ENCODE results near the gene RETNLB. TPM values are rescaled to one million over a fixed set of nuclear protein-coding genes. Genes with fewer than 3 reads are reported as not detected.
A peak's percentile ranks its signal among the peaks of the same experiment; 100 is the strongest.

The RETNLB gene
- not detected for total RNA-seq

GRCh38 chr3:108757404-108757982 is at the start of gene RETNLB:
RETNLB (minus strand) TSS chr3:108757410; CDS start chr3:108757185, 225 bp downstream.
- ATAC-seq (no peak), DNase-seq (no peak)
- Mint-ChIP-seq H3K9me3 (no peaks in the 10 kb centered on the region), H3K4me3 (no peak within 1 kb of the TSS), H3K4me1 (ENCODE audit: low read depth) (peaks cover 3% of the 10 kb centered on the region), H3K27me3 (ENCODE audit: low read depth) (no peaks in the 10 kb centered on the region), H3K36me3 (ENCODE audit: insufficient read depth) (no peaks in the 10 kb centered on the region)

- peak; percentile 73 to 77 for ATAC-seq
- Mint-ChIP-seq H3K9me3 (peaks cover 14% of the 10 kb centered on the region), H3K27me3 (ENCODE audit: low read depth) (no peaks in the 10 kb centered on the region), H3K4me3 (peak overlapping the region; percentile 3), H3K4me1 (ENCODE audit: low read depth) (peaks cover 23% of the 10 kb centered on the region), H3K36me3 (ENCODE audit: insufficient read depth) (no peaks in the 10 kb centered on the region)
- DNase-seq: no peak
Observed at GRCh38 chr3:108806316-108806715, 49.1 kb upstream of the RETNLB start.

- Mint-ChIP-seq H3K4me3 (no peak overlapping the region), H3K27me3 (ENCODE audit: low read depth) (no peaks in the 10 kb centered on the region), H3K4me1 (ENCODE audit: low read depth) (peaks cover 23% of the 10 kb centered on the region), H3K9me3 (peaks cover 14% of the 10 kb centered on the region), H3K36me3 (ENCODE audit: insufficient read depth) (no peaks in the 10 kb centered on the region)
- DNase-seq: no peak
- ATAC-seq: no peak
Observed at GRCh38 chr3:108804966-108805365, 47.8 kb upstream of the RETNLB start.

- ATAC-seq: no peak
- Mint-ChIP-seq H3K4me3 (no peak overlapping the region), H3K27me3 (ENCODE audit: low read depth) (no peaks in the 10 kb centered on the region), H3K36me3 (ENCODE audit: insufficient read depth) (no peaks in the 10 kb centered on the region), H3K9me3 (peaks cover 14% of the 10 kb centered on the region), H3K4me1 (ENCODE audit: low read depth) (peaks cover 23% of the 10 kb centered on the region)
- no peak for DNase-seq
Observed at GRCh38 chr3:108804437-108804836, 47.2 kb upstream of the RETNLB start.

- no peak for DNase-seq
- no peaks in the 10 kb centered on the region for H3K9me3 Mint-ChIP-seq
- no peaks in the 10 kb centered on the region for H3K36me3 Mint-ChIP-seq (ENCODE audit: insufficient read depth)
- no peaks in the 10 kb centered on the region for H3K27me3 Mint-ChIP-seq (ENCODE audit: low read depth)
- no peak for ATAC-seq
- H3K4me3 Mint-ChIP-seq: no peak overlapping the region
- H3K4me1 Mint-ChIP-seq (ENCODE audit: low read depth): no peaks in the 10 kb centered on the region
Observed at GRCh38 chr3:108791473-108791872, 34.3 kb upstream of the RETNLB start.

GRCh38 chr3:108780235-108780634 is 23.0 kb upstream of the RETNLB start:
- no peaks in the 10 kb centered on the region for H3K27me3 Mint-ChIP-seq (ENCODE audit: low read depth)
- DNase-seq (peak; percentile 18), ATAC-seq (peak; percentile 30 to 56)
- H3K36me3 Mint-ChIP-seq (ENCODE audit: insufficient read depth): no peaks in the 10 kb centered on the region
- H3K4me3 Mint-ChIP-seq: no peak overlapping the region
- peaks cover 35% of the 10 kb centered on the region for H3K4me1 Mint-ChIP-seq (ENCODE audit: low read depth)
- no peaks in the 10 kb centered on the region for H3K9me3 Mint-ChIP-seq

- peaks cover 35% of the 10 kb centered on the region for H3K4me1 Mint-ChIP-seq (ENCODE audit: low read depth)
- H3K36me3 Mint-ChIP-seq (ENCODE audit: insufficient read depth): no peaks in the 10 kb centered on the region
- no peaks in the 10 kb centered on the region for H3K27me3 Mint-ChIP-seq (ENCODE audit: low read depth)
- ATAC-seq (no peak), DNase-seq (no peak)
- H3K9me3 Mint-ChIP-seq: no peaks in the 10 kb centered on the region
- H3K4me3 Mint-ChIP-seq: no peak overlapping the region
Observed at GRCh38 chr3:108779496-108779895, 22.3 kb upstream of the RETNLB start.

- Mint-ChIP-seq H3K4me1 (ENCODE audit: low read depth) (peaks cover 32% of the 10 kb centered on the region), H3K4me3 (no peak overlapping the region)
- DNase-seq: no peak
Observed at GRCh38 chr3:108775649-108776048, 18.4 kb upstream of the RETNLB start.

GRCh38 chr3:108767253-108767652 is 10.0 kb upstream of the RETNLB start:
- Mint-ChIP-seq H3K4me3 (no peak overlapping the region), H3K9me3 (no peaks in the 10 kb centered on the region), H3K36me3 (ENCODE audit: insufficient read depth) (no peaks in the 10 kb centered on the region), H3K27me3 (ENCODE audit: low read depth) (peaks cover 3% of the 10 kb centered on the region), H3K4me1 (ENCODE audit: low read depth) (no peaks in the 10 kb centered on the region)
- ATAC-seq (no peak), DNase-seq (no peak)

More at GRCh38 chr3:108775649-108776048, 18.4 kb upstream of the RETNLB start:
- no peaks in the 10 kb centered on the region for H3K36me3 Mint-ChIP-seq (ENCODE audit: insufficient read depth)
- H3K27me3 Mint-ChIP-seq (ENCODE audit: low read depth): no peaks in the 10 kb centered on the region
- H3K9me3 Mint-ChIP-seq: no peaks in the 10 kb centered on the region
- ATAC-seq: no peak

GRCh38 chr3:108755686-108756085 is 1.5 kb downstream of the RETNLB start:
- ATAC-seq (no peak), DNase-seq (no peak)
- no peaks in the 10 kb centered on the region for H3K9me3 Mint-ChIP-seq
- peaks cover 3% of the 10 kb centered on the region for H3K4me1 Mint-ChIP-seq (ENCODE audit: low read depth)
- H3K36me3 Mint-ChIP-seq (ENCODE audit: insufficient read depth): no peaks in the 10 kb centered on the region
- H3K27me3 Mint-ChIP-seq (ENCODE audit: low read depth): no peaks in the 10 kb centered on the region
- no peak overlapping the region for H3K4me3 Mint-ChIP-seq

GRCh38 chr3:108744762-108745161 is 12.4 kb downstream of the RETNLB start:
- DNase-seq: no peak
- Mint-ChIP-seq H3K4me1 (ENCODE audit: low read depth) (no peaks in the 10 kb centered on the region), H3K9me3 (no peaks in the 10 kb centered on the region), H3K27me3 (ENCODE audit: low read depth) (no peaks in the 10 kb centered on the region), H3K36me3 (ENCODE audit: insufficient read depth) (no peaks in the 10 kb centered on the region), H3K4me3 (no peak overlapping the region)
- no peak for ATAC-seq

- Mint-ChIP-seq H3K4me1 (ENCODE audit: low read depth) (no peaks in the 10 kb centered on the region), H3K27me3 (ENCODE audit: low read depth) (no peaks in the 10 kb centered on the region), H3K4me3 (no peak overlapping the region), H3K36me3 (ENCODE audit: insufficient read depth) (no peaks in the 10 kb centered on the region), H3K9me3 (no peaks in the 10 kb centered on the region)
- ATAC-seq (no peak), DNase-seq (no peak)
Observed at GRCh38 chr3:108742929-108743328, 14.3 kb downstream of the RETNLB start.

GRCh38 chr3:108736821-108737220 is 20.4 kb downstream of the RETNLB start:
- Mint-ChIP-seq H3K9me3 (no peaks in the 10 kb centered on the region), H3K4me3 (no peak overlapping the region), H3K36me3 (ENCODE audit: insufficient read depth) (no peaks in the 10 kb centered on the region), H3K27me3 (ENCODE audit: low read depth) (no peaks in the 10 kb centered on the region), H3K4me1 (ENCODE audit: low read depth) (no peaks in the 10 kb centered on the region)
- DNase-seq (no peak), ATAC-seq (no peak)

- H3K4me3 Mint-ChIP-seq: no peak overlapping the region
- no peaks in the 10 kb centered on the region for H3K27me3 Mint-ChIP-seq (ENCODE audit: low read depth)
- H3K4me1 Mint-ChIP-seq (ENCODE audit: low read depth): no peaks in the 10 kb centered on the region
- ATAC-seq (peak; percentile 61 to 62), DNase-seq (no peak)
- H3K9me3 Mint-ChIP-seq: no peaks in the 10 kb centered on the region
- H3K36me3 Mint-ChIP-seq (ENCODE audit: insufficient read depth): no peaks in the 10 kb centered on the region
Observed at GRCh38 chr3:108728934-108729333, 28.3 kb downstream of the RETNLB start.

GRCh38 chr3:108728105-108728504 is 29.1 kb downstream of the RETNLB start:
- no peaks in the 10 kb centered on the region for H3K4me1 Mint-ChIP-seq (ENCODE audit: low read depth)
- no peaks in the 10 kb centered on the region for H3K27me3 Mint-ChIP-seq (ENCODE audit: low read depth)
- ATAC-seq (no peak), DNase-seq (no peak)
- H3K4me3 Mint-ChIP-seq: no peak overlapping the region
- no peaks in the 10 kb centered on the region for H3K36me3 Mint-ChIP-seq (ENCODE audit: insufficient read depth)
- no peaks in the 10 kb centered on the region for H3K9me3 Mint-ChIP-seq

GRCh38 chr3:108724101-108724500 is 33.1 kb downstream of the RETNLB start:
- DNase-seq (no peak), ATAC-seq (no peak)
- H3K27me3 Mint-ChIP-seq (ENCODE audit: low read depth): no peaks in the 10 kb centered on the region
- H3K4me3 Mint-ChIP-seq: no peak overlapping the region
- H3K36me3 Mint-ChIP-seq (ENCODE audit: insufficient read depth): peaks cover 3% of the 10 kb centered on the region
- peaks cover 7% of the 10 kb centered on the region for H3K9me3 Mint-ChIP-seq
- H3K4me1 Mint-ChIP-seq (ENCODE audit: low read depth): peaks cover 2% of the 10 kb centered on the region
